Measurements from ENCODE around the gene TRIO.

GRCh38 chr5:14235872-14236271 lies 92.7 kb downstream of the TRIO start:
- TF ChIP-seq CTCF (conservative IDR thresholded peaks at IDR 0.05; ENCODE audit: low read depth, low read length) (no peak), EZH2 (IDR thresholded peaks at IDR 0.05; ENCODE audit: low read length, unreplicated experiment) (no peak), EZH2phosphoT487 (IDR thresholded peaks at IDR 0.05; ENCODE audit: borderline replicate concordance, low read length) (no peak)
